Measurements from ENCODE around the gene OR2V2.
"Not testable (repeated sequence)": the region's sequence is repeated elsewhere in the genome, so short reads cannot be mapped to it uniquely, and the experiment has no call there.

The OR2V2 gene

GRCh38 chr5:181146927-181147636 is at the start of gene OR2V2:
Gene OR2V2, plus strand, starts transcription at chr5:181147586. Its CDS starts 7,357 bp downstream, at chr5:181154943.
- not testable (repeated sequence) for DNase-seq (ENCODE audit: low spot score)

- DNase-seq (ENCODE audit: low spot score) = not testable (repeated sequence)
Measured at GRCh38 chr5:181097759-181098491, 49.5 kb upstream of the OR2V2 start.

- no peak for DNase-seq (ENCODE audit: low spot score)
Measured at GRCh38 chr5:181098762-181099601, 48.4 kb upstream of the OR2V2 start.

- no peak for DNase-seq (ENCODE audit: low spot score)
Measured at GRCh38 chr5:181099602-181100086, 47.7 kb upstream of the OR2V2 start.

- no peak for DNase-seq (ENCODE audit: low spot score)
Measured at GRCh38 chr5:181100121-181100875, 47.1 kb upstream of the OR2V2 start.

GRCh38 chr5:181101030-181101641 is 46.2 kb upstream of the OR2V2 start:
- DNase-seq (ENCODE audit: low spot score) = not testable (repeated sequence)

GRCh38 chr5:181101930-181102674 is 45.3 kb upstream of the OR2V2 start:
- DNase-seq (ENCODE audit: low spot score) = not testable (repeated sequence)

- not testable (repeated sequence) for DNase-seq (ENCODE audit: low spot score)
Measured at GRCh38 chr5:181104259-181104568, 43.2 kb upstream of the OR2V2 start.

- DNase-seq (ENCODE audit: low spot score) = not testable (repeated sequence)
Measured at GRCh38 chr5:181104606-181105390, 42.6 kb upstream of the OR2V2 start.

GRCh38 chr5:181105391-181106025 is 41.9 kb upstream of the OR2V2 start:
- DNase-seq (ENCODE audit: low spot score) = no peak

- DNase-seq (ENCODE audit: low spot score) = no peak
Measured at GRCh38 chr5:181107699-181108098, 39.7 kb upstream of the OR2V2 start.

GRCh38 chr5:181108578-181109165 is 38.7 kb upstream of the OR2V2 start:
- no peak for DNase-seq (ENCODE audit: low spot score)

- no peak for DNase-seq (ENCODE audit: low spot score)
Measured at GRCh38 chr5:181109489-181110013, 37.8 kb upstream of the OR2V2 start.

GRCh38 chr5:181111010-181111409 is 36.4 kb upstream of the OR2V2 start:
- DNase-seq (ENCODE audit: low spot score) = no peak

- DNase-seq (ENCODE audit: low spot score) = no peak
Measured at GRCh38 chr5:181112476-181112875, 34.9 kb upstream of the OR2V2 start.

- DNase-seq (ENCODE audit: low spot score) = not testable (repeated sequence)
Measured at GRCh38 chr5:181113572-181113971, 33.8 kb upstream of the OR2V2 start.

- no peak for DNase-seq (ENCODE audit: low spot score)
Measured at GRCh38 chr5:181114284-181114843, 33.0 kb upstream of the OR2V2 start.

Measured in HuH-7.5 (cell line).